Thyroid gland (tissue), 4 donors: ENCODE results near the gene ST14.

ENCODE experiments used
- CTCF ChIP-seq, 6 experiments: fragments of 200-600 bp in 3 of 6; fragments of 450-650 bp in 3 of 6; sonication (generic) in 3 of 6; IDR thresholded peaks; one replicate each; pipeline ENCODE4 v1.5.1; 2016 to 2019; ENCODE audit warnings: antibody characterized with exemption in 6 of 6, mild to moderate bottlenecking in 2 of 6, inconsistent platforms in 1 of 6, moderate library complexity in 1 of 6
- POLR2A ChIP-seq, 2 donors: fragments of 450-650 bp; IDR thresholded peaks; one replicate each; pipeline ENCODE4 v1.6.1; 2017; ENCODE audit warnings: antibody characterized with exemption in 2 of 2, mild to moderate bottlenecking in 2 of 2, moderate library complexity in 1 of 2

GRCh38 chr11:130171534-130171933, 12.0 kb downstream of the ST14 start:
- no peak for TF ChIP-seq POLR2A (IDR thresholded peaks at IDR 0.05)
- TF ChIP-seq CTCF (IDR thresholded peaks at IDR 0.05) = no peak
